HCT116 (cell line): Measurements from ENCODE around the gene ATAD2B. TPM values are rescaled to one million over a fixed set of nuclear protein-coding genes. Genes with fewer than 3 reads are reported as not detected.

Experiments
- ATAC-seq: fragments of 200-7000 bp; cut with Tn5 transposase; 2 replicates; pipeline ENCODE4 v1.9.1; 2020; ENCODE audit warnings: mild to moderate bottlenecking, moderate library complexity
- BruUV-seq: library from RNA; stranded (reverse); fragments of 400-500 nt; replicated peaks from 2 replicates; lab custom pipeline; 2021; lab: Mats Ljungman, UMichigan
- CTCF ChIA-PET: fragments of 300-600 bp; sonication (Branson Sonifier 250); formaldehyde crosslinking; loops from one replicate; lab custom pipeline; 2021; ENCODE audit warnings: antibody characterized with exemption; lab: Charles Lee
- POLR2A ChIA-PET: fragments of 300-600, 350-600 bp; sonication (Branson Sonifier 250); formaldehyde crosslinking; loops from one replicate; lab custom pipeline; 2021; ENCODE audit warnings: antibody characterized with exemption; lab: Charles Lee
- RAD21 ChIA-PET, 2 experiments: fragments of 300-600 bp; sonication (Branson Sonifier 250); formaldehyde crosslinking; loops; one replicate each; lab custom pipeline; 2023; ENCODE audit warnings: low total read pairs in 2 of 2; ENCODE audit not compliant: uncharacterized antibody in 2 of 2, unreplicated experiment in 2 of 2, low non-redundant PET in 1 of 2; lab: Charles Lee
- DNase-seq: peaks from one replicate; pipeline ENCODE4 v3.0.0-alpha.2; 2010; ENCODE audit warnings: low read depth, low spot score
- H2AFZ ChIP-seq: fragments of 200-600 bp; shearing (Covaris generic), sonication (generic); 2 replicates; pipeline ENCODE4 v1.6.1; 2017; ENCODE audit warnings: low read depth, mixed run types, mixed read lengths, antibody characterized with exemption, low read length; ENCODE audit not compliant: poor library complexity, severe bottlenecking
- H3K27ac ChIP-seq: 2 replicates; pipeline ENCODE4 v1.5.1; 2012; ENCODE audit warnings: low read depth, low read length
- H3K27me3 ChIP-seq: fragments of 200-600 bp; sonication (generic); 2 replicates; pipeline ENCODE4 v1.6.1; 2016; ENCODE audit warnings: mixed run types, low read length, mixed read lengths; ENCODE audit not compliant: insufficient read depth
- H3K36me3 ChIP-seq, 2 experiments: fragments of 200-500 bp in 1 of 2; fragments of 200-600 bp in 1 of 2; sonication (Bioruptor generic) in 1 of 2; sonication (generic) in 1 of 2; 2 replicates each; pipeline versions ENCODE4 v1.5.1 to v1.6.1; 2014 to 2016; ENCODE audit warnings: low read length in 2 of 2, inconsistent platforms in 1 of 2, mixed read lengths in 1 of 2, mixed run types in 1 of 2; ENCODE audit not compliant: insufficient read depth in 2 of 2, control insufficient read depth in 1 of 2
- H3K4me1 ChIP-seq, 2 experiments: fragments of 200-600 bp in 1 of 2; sonication (generic) in 1 of 2; 2 replicates each; pipeline versions ENCODE4 v1.5.1 to v1.6.1; 2012 to 2017; ENCODE audit warnings: low read length in 2 of 2, inconsistent platforms in 1 of 2, mild to moderate bottlenecking in 1 of 2, mixed read lengths in 1 of 2, mixed run types in 1 of 2, moderate library complexity in 1 of 2; ENCODE audit not compliant: insufficient read depth in 2 of 2, control insufficient read depth in 1 of 2
- H3K4me2 ChIP-seq: fragments of 200-600 bp; sonication (generic); 2 replicates; pipeline ENCODE4 v1.6.1; 2017; ENCODE audit warnings: mixed run types, low read length, mixed read lengths
- H3K4me3 ChIP-seq, 2 experiments: fragments of 200-600 bp in 1 of 2; sonication (generic) in 1 of 2; replicated peaks in 1 of 2; 2 replicates each; pipeline ENCODE4 v1.5.1; 2011 to 2016; ENCODE audit warnings: low read length in 2 of 2, control low read depth in 1 of 2, low read depth in 1 of 2, mild to moderate bottlenecking in 1 of 2, mixed read lengths in 1 of 2, mixed run types in 1 of 2
- H3K79me2 ChIP-seq: fragments of 200-600 bp; sonication (generic); 2 replicates; pipeline ENCODE4 v1.6.1; 2017; ENCODE audit warnings: mild to moderate bottlenecking, mixed run types, low read length, moderate library complexity, mixed read lengths; ENCODE audit not compliant: insufficient read depth
- H3K9ac ChIP-seq: fragments of 200-600 bp; sonication (generic); 2 replicates; pipeline ENCODE4 v1.6.1; 2016; ENCODE audit warnings: low read length, mixed read lengths
- H3K9me2 ChIP-seq: fragments of 200-600 bp; sonication (generic), shearing (Covaris generic); 2 replicates; pipeline ENCODE4 v1.6.1; 2017; ENCODE audit warnings: mixed run types, mild to moderate bottlenecking, moderate library complexity; ENCODE audit not compliant: insufficient read depth
- H3K9me3 ChIP-seq, 2 experiments: fragments of 200-500 bp in 1 of 2; fragments of 200-600 bp in 1 of 2; sonication (Bioruptor generic) in 1 of 2; sonication (generic) in 1 of 2; 2 replicates each; pipeline ENCODE4 v1.6.1; 2014 to 2017; ENCODE audit warnings: low read length in 2 of 2, mixed read lengths in 2 of 2, inconsistent platforms in 1 of 2, low read depth in 1 of 2, mild to moderate bottlenecking in 1 of 2, mixed run types in 1 of 2, moderate library complexity in 1 of 2; ENCODE audit not compliant: control insufficient read depth in 1 of 2, insufficient read depth in 1 of 2
- H4K20me1 ChIP-seq: fragments of 200-600 bp; sonication (generic), shearing (Covaris generic); 2 replicates; pipeline ENCODE4 v1.6.1; 2017; ENCODE audit warnings: mixed run types, mild to moderate bottlenecking, moderate library complexity; ENCODE audit not compliant: insufficient read depth
- CEBPB ChIP-seq: IDR thresholded peaks from 2 replicates; pipeline ENCODE4 v1.6.1; 2012; ENCODE audit warnings: low read depth
- EGR1 ChIP-seq: IDR thresholded peaks from 2 replicates; pipeline ENCODE4 v1.6.1; 2012; ENCODE audit warnings: low read depth
- EZH2 ChIP-seq: fragments of 200-600 bp; sonication (generic); IDR thresholded peaks from 2 replicates; pipeline ENCODE4 v1.6.1; 2017; ENCODE audit warnings: antibody characterized with exemption, mixed run types
- EZH2phosphoT487 ChIP-seq: fragments of 200-600 bp; IDR thresholded peaks from 2 replicates; pipeline ENCODE4 v1.6.1; 2018; ENCODE audit warnings: antibody characterized with exemption, borderline replicate concordance
- FOSL1 ChIP-seq: IDR thresholded peaks from 2 replicates; pipeline ENCODE4 v1.6.1; 2012; ENCODE audit warnings: low read depth
- JUND ChIP-seq: IDR thresholded peaks from 2 replicates; pipeline ENCODE4 v1.6.1; 2012
- POLR2A ChIP-seq: IDR thresholded peaks from 2 replicates; pipeline ENCODE4 v1.7.0; 2011; ENCODE audit warnings: borderline replicate concordance; ENCODE audit not compliant: insufficient read depth, insufficient read length; ENCODE audit errors: extremely low read depth
- POLR2AphosphoS5 ChIP-seq: IDR thresholded peaks from 2 replicates; pipeline ENCODE4 v1.6.1; 2011; ENCODE audit warnings: mild to moderate bottlenecking, low read depth, low read length, moderate library complexity
- RAD21 ChIP-seq: IDR thresholded peaks from 2 replicates; pipeline ENCODE4 v1.6.1; 2012; ENCODE audit warnings: low read depth, mild to moderate bottlenecking
- SP1 ChIP-seq: IDR thresholded peaks from 2 replicates; pipeline ENCODE4 v1.6.1; 2012; ENCODE audit warnings: low read depth
- TCF7L2 ChIP-seq: IDR thresholded peaks from 2 replicates; pipeline ENCODE4 v1.7.0; 2011; ENCODE audit warnings: borderline replicate concordance, inconsistent platforms; ENCODE audit not compliant: insufficient read depth, insufficient read length; ENCODE audit errors: extremely low read depth
- YY1 ChIP-seq: IDR thresholded peaks from 2 replicates; pipeline ENCODE4 v1.6.1; 2011; ENCODE audit warnings: low read length, low read depth, moderate library complexity, mild to moderate bottlenecking; ENCODE audit not compliant: insufficient replicate concordance; ENCODE audit errors: extremely low read depth
- ZFX ChIP-seq: fragments of 450-650 bp; IDR thresholded peaks from 2 replicates; pipeline ENCODE4 v1.6.1; 2017
- ZNF274 ChIP-seq: fragments of 200-500 bp; sonication (Bioruptor generic); IDR thresholded peaks from 2 replicates; pipeline ENCODE4 v1.6.1; 2014; ENCODE audit warnings: mild to moderate bottlenecking, low read depth, low read length, inconsistent platforms
- intact Hi-C: fragments of 100-400 bp; cut with micrococcal nuclease; formaldehyde crosslinking; loops from 2 replicates; pipeline ENCODE4 v1.10.0; 2022
- total RNA-seq: library from RNA; stranded (reverse); gene quantifications from one replicate; pipeline ENCODE4 v1.2.1, GENCODE V29; 2021; ENCODE audit not compliant: unreplicated experiment
- TF ChIP-seq, protein P1 (sequence below): IDR thresholded peaks from 2 replicates; pipeline ENCODE4 v1.6.1; 2011; ENCODE audit warnings: mild to moderate bottlenecking, low read length, moderate library complexity; ENCODE audit not compliant: insufficient replicate concordance; ENCODE audit errors: extremely low read depth
- TF ChIP-seq, protein P2 (sequence below): IDR thresholded peaks from 2 replicates; pipeline ENCODE4 v1.6.1; 2012
- TF ChIP-seq, protein P3 (sequence below): IDR thresholded peaks from 2 replicates; pipeline ENCODE4 v1.6.1; 2012; ENCODE audit warnings: low read depth
- TF ChIP-seq, protein P4 (sequence below), 3 experiments: fragments of 200-600 bp in 1 of 3; sonication (generic) in 1 of 3; IDR thresholded peaks in 2 of 3; conservative IDR thresholded peaks in 1 of 3; 2 replicates each; pipeline ENCODE4 v1.5.1; 2012 to 2017; ENCODE audit warnings: low read depth in 2 of 3, low read length in 2 of 3, antibody characterized with exemption in 1 of 3, borderline replicate concordance in 1 of 3, control low read depth in 1 of 3, mild to moderate bottlenecking in 1 of 3, mixed read lengths in 1 of 3, mixed run types in 1 of 3, moderate library complexity in 1 of 3; ENCODE audit not compliant: insufficient read depth in 1 of 3

Gene ATAD2B
- total RNA-seq, 1 experiment from 2014 or later, result 9.6 TPM

DNA sequence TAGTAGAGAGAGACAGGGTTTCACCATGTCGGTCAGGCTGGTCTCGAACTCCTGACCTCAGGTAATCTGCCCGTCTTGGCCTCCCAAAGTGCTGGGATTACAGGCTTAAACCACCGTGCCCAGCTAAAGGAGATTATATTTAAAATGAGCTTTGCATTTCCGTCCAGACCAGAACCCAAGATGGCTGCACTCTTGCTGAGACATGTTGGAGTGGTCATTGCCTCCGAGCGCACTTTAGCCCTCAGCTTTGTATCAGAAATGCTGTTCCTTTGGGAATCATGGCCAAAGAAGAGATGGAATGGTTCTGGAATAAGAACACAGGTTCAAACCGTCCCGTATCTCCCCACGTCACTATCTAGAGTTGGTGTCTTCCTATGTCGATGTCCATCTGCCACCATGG is 16.7 kb upstream of the ATAD2B start:
- no peaks in the 10 kb centered on the region for H3K36me3 ChIP-seq
- ChIA-PET POLR2A (no interaction called here), CTCF (no interaction called here), RAD21 (no interaction called here)
- H3K9me2 ChIP-seq, result no peaks in the 10 kb centered on the region
- H2AFZ ChIP-seq, result no peak overlapping the region
- intact Hi-C loops, result loop anchor here (5.0 kb wide), 1 partner anchor 134 kb away; the partner anchor contains the start of gene SF3B6
- H3K27ac ChIP-seq, result no peak overlapping the region
- no peaks in the 10 kb centered on the region for H3K9me3 ChIP-seq
- H3K4me1 ChIP-seq, result peaks cover 4 to 33% of the 10 kb centered on the region in 2 experiments; a peak in 3 of 4 replicates
- no TSS peak for BruUV-seq
- ATAC-seq (no peak), DNase-seq (no peak)
- peaks cover 60% of the 10 kb centered on the region for H3K79me2 ChIP-seq
- H3K4me3 ChIP-seq, result no peak overlapping the region
- no peaks in the 10 kb centered on the region for H4K20me1 ChIP-seq
- no peaks in the 10 kb centered on the region for H3K27me3 ChIP-seq
- H3K4me2 ChIP-seq, result no peak overlapping the region
- H3K9ac ChIP-seq, result no peak overlapping the region
- TF ChIP-seq EZH2 (no peak), RAD21 (no peak), POLR2A (no peak), YY1 (no peak), SP1 (no peak), TCF7L2 (no peak), ZFX (no peak), ZNF274 (no peak), EGR1 (no peak), POLR2AphosphoS5 (no peak), FOSL1 (no peak), JUND (no peak), CEBPB (no peak), EZH2phosphoT487 (no peak)
- TF ChIP-seq, protein P1, sequence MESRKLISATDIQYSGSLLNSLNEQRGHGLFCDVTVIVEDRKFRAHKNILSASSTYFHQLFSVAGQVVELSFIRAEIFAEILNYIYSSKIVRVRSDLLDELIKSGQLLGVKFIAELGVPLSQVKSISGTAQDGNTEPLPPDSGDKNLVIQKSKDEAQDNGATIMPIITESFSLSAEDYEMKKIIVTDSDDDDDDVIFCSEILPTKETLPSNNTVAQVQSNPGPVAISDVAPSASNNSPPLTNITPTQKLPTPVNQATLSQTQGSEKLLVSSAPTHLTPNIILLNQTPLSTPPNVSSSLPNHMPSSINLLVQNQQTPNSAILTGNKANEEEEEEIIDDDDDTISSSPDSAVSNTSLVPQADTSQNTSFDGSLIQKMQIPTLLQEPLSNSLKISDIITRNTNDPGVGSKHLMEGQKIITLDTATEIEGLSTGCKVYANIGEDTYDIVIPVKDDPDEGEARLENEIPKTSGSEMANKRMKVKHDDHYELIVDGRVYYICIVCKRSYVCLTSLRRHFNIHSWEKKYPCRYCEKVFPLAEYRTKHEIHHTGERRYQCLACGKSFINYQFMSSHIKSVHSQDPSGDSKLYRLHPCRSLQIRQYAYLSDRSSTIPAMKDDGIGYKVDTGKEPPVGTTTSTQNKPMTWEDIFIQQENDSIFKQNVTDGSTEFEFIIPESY, result no peak
- TF ChIP-seq, protein P2, sequence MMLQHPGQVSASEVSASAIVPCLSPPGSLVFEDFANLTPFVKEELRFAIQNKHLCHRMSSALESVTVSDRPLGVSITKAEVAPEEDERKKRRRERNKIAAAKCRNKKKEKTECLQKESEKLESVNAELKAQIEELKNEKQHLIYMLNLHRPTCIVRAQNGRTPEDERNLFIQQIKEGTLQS, result no peak
- TF ChIP-seq, protein P3, sequence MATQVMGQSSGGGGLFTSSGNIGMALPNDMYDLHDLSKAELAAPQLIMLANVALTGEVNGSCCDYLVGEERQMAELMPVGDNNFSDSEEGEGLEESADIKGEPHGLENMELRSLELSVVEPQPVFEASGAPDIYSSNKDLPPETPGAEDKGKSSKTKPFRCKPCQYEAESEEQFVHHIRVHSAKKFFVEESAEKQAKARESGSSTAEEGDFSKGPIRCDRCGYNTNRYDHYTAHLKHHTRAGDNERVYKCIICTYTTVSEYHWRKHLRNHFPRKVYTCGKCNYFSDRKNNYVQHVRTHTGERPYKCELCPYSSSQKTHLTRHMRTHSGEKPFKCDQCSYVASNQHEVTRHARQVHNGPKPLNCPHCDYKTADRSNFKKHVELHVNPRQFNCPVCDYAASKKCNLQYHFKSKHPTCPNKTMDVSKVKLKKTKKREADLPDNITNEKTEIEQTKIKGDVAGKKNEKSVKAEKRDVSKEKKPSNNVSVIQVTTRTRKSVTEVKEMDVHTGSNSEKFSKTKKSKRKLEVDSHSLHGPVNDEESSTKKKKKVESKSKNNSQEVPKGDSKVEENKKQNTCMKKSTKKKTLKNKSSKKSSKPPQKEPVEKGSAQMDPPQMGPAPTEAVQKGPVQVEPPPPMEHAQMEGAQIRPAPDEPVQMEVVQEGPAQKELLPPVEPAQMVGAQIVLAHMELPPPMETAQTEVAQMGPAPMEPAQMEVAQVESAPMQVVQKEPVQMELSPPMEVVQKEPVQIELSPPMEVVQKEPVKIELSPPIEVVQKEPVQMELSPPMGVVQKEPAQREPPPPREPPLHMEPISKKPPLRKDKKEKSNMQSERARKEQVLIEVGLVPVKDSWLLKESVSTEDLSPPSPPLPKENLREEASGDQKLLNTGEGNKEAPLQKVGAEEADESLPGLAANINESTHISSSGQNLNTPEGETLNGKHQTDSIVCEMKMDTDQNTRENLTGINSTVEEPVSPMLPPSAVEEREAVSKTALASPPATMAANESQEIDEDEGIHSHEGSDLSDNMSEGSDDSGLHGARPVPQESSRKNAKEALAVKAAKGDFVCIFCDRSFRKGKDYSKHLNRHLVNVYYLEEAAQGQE, result no peak
- TF ChIP-seq, protein P4, sequence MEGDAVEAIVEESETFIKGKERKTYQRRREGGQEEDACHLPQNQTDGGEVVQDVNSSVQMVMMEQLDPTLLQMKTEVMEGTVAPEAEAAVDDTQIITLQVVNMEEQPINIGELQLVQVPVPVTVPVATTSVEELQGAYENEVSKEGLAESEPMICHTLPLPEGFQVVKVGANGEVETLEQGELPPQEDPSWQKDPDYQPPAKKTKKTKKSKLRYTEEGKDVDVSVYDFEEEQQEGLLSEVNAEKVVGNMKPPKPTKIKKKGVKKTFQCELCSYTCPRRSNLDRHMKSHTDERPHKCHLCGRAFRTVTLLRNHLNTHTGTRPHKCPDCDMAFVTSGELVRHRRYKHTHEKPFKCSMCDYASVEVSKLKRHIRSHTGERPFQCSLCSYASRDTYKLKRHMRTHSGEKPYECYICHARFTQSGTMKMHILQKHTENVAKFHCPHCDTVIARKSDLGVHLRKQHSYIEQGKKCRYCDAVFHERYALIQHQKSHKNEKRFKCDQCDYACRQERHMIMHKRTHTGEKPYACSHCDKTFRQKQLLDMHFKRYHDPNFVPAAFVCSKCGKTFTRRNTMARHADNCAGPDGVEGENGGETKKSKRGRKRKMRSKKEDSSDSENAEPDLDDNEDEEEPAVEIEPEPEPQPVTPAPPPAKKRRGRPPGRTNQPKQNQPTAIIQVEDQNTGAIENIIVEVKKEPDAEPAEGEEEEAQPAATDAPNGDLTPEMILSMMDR (IDR thresholded peaks at IDR 0.05 in 2 of 3, conservative IDR thresholded peaks at IDR 0.05 in 1 of 3; ENCODE audit: borderline replicate concordance in 1 of 3, insufficient read depth in 1 of 3, low read depth in 2 of 3, low read length in 2 of 3), result no peak
